SK-N-MC (cell line): ENCODE measurements around the gene SPAM1.

Experiments used
- DNase-seq: peaks from one replicate; pipeline ENCODE4 v3.0.0-alpha.2; 2011; ENCODE audit warnings: low read depth, low spot score
- H3K27ac ChIP-seq: fragments of 200-600 bp; sonication (generic); 2 replicates; pipeline ENCODE4 v1.5.1; 2016; ENCODE audit warnings: mixed run types
- H3K36me3 ChIP-seq: fragments of 200-600 bp; sonication (generic); 2 replicates; pipeline ENCODE4 v1.6.1; 2017; ENCODE audit warnings: antibody characterized with exemption, low read length, mixed read lengths; ENCODE audit not compliant: insufficient read depth
- H3K4me3 ChIP-seq: fragments of 200-600 bp; sonication (generic); 2 replicates; pipeline ENCODE4 v1.5.1; 2016
- H3K9ac ChIP-seq: fragments of 200-600 bp; sonication (generic); 2 replicates; pipeline ENCODE4 v1.8.0; 2017; ENCODE audit warnings: mixed run types, mixed read lengths; ENCODE audit not compliant: insufficient read length
- H3K9me3 ChIP-seq: fragments of 200-600 bp; sonication (generic); 2 replicates; pipeline ENCODE4 v1.6.1; 2017; ENCODE audit warnings: low read depth, mild to moderate bottlenecking, antibody characterized with exemption, low read length, moderate library complexity, mixed read lengths
- EZH2 ChIP-seq: fragments of 200-600 bp; sonication (generic); IDR thresholded peaks from one replicate; pipeline ENCODE4 v1.6.1; 2017; ENCODE audit warnings: antibody characterized with exemption
- FOXP2 ChIP-seq: optimal IDR thresholded peaks from 2 replicates; pipeline ENCODE3; 2011; ENCODE audit warnings: mild to moderate bottlenecking, moderate library complexity; ENCODE audit not compliant: insufficient read depth; ENCODE audit errors: extremely low read length, control extremely low read depth
- POLR2AphosphoS5 ChIP-seq: IDR thresholded peaks from 2 replicates; pipeline ENCODE4 v1.6.1; 2012; ENCODE audit warnings: mild to moderate bottlenecking, low read depth, low read length, borderline replicate concordance

The SPAM1 gene

DNA sequence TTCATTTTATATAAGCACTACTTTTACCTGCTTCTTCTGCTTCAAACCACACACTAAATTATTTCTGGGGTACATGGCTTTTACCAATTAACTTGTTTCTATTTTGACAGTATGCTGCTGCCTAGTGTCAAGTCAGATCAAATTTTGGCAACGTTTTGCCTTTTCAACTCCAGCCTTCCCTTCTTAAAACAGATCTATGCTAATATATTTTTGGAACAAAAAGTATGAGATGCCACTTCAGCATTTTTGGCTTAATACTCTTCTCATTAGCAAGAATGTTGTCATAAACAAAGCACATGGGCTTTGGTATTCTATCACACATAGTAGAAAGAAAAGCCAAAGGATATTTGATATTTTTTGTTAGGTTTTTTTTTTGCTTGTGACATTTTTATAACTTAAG, 47.8 kb downstream of the SPAM1 start:
- TF ChIP-seq EZH2: no peak
- no peak for TF ChIP-seq FOXP2
- no peak for TF ChIP-seq POLR2AphosphoS5
- Histone ChIP-seq H3K9ac (no peak overlapping the region), H3K36me3 (no peaks in the 10 kb centered on the region), H3K27ac (no peak overlapping the region), H3K9me3 (no peaks in the 10 kb centered on the region), H3K4me3 (no peak overlapping the region)
- no peak for DNase-seq

DNA sequence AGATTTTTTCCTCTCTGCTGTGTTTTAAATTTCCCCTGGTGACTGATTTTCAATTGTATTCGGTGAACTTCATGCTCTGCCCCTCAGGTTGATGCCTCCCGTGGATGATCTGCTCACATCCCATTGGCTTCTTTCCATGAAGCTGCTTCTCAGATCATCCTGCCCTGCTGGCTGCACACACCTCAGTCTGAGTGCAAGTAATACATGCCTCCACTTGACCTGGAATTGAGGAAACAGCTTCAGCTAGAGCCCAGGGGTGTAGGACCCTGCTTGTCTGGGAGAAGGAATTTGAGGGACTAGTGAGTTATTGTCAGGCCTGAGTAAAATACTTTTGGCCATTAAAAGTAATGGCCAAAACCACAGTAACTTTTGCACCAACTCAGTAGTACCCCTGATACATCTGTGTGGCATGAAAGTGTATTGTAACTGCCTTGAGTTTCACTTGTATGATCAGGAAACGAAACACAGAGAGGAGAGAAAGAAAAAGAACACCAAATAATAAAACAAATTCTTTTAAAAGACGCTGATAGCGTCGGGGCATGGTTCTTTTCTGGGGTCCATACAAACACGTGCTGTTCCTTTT, 49.4 kb downstream of the SPAM1 start:
- Histone ChIP-seq H3K27ac (no peak overlapping the region), H3K4me3 (no peak overlapping the region), H3K9me3 (no peaks in the 10 kb centered on the region), H3K36me3 (no peaks in the 10 kb centered on the region), H3K9ac (no peak overlapping the region)
- DNase-seq: no peak
- TF ChIP-seq EZH2: no peak
- TF ChIP-seq FOXP2: no peak
- no peak for TF ChIP-seq POLR2AphosphoS5

DNA sequence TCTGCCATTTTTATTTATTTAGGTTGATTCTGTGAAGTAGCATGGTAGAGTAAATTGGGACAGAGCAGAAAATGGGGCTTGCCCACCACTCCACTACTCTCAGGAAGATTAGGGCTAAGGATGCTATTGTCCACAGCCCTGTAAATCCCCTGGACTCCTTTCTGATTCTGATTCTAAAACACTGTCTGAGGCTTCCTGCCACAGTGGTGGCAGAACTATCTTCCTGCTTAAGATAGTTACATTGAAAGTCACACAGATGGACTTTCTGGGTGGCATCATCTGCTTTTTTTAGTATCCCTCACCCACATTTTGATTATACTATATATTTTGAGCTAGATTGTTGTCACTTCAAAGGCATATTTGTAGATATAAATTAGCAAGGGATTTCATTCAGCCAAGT, 50.0 kb downstream of the SPAM1 start:
- Histone ChIP-seq H3K9me3 (no peaks in the 10 kb centered on the region), H3K4me3 (no peak overlapping the region), H3K36me3 (no peaks in the 10 kb centered on the region), H3K9ac (no peak overlapping the region), H3K27ac (no peak overlapping the region)
- no peak for DNase-seq
- TF ChIP-seq POLR2AphosphoS5 (no peak), EZH2 (no peak), FOXP2 (no peak)

DNA sequence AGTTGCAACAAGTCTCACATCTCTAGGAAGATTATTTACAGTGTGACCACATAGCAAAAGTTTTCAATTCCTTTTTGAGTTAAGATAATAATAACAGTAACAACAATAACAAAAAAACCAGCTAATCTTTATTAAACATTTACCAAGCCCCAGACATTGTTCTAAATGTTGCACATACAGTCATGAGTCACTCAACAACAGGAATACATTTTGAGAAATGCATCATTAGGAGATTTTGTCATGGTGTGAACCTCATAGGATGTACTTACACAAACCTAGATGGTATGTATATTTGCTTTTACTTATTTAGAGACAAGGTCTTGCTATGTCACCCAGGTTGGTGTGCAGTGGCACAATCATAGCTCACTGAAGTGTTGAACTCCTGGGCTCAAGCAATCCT, 52.0 kb downstream of the SPAM1 start:
- no peak overlapping the region for H3K27ac ChIP-seq
- no peak overlapping the region for H3K9ac ChIP-seq
- DNase-seq: no peak
- no peak for TF ChIP-seq POLR2AphosphoS5
- no peak for TF ChIP-seq EZH2
- TF ChIP-seq FOXP2: no peak
- H3K9me3 ChIP-seq: no peaks in the 10 kb centered on the region
- no peak overlapping the region for H3K4me3 ChIP-seq
- H3K36me3 ChIP-seq: no peaks in the 10 kb centered on the region

DNA sequence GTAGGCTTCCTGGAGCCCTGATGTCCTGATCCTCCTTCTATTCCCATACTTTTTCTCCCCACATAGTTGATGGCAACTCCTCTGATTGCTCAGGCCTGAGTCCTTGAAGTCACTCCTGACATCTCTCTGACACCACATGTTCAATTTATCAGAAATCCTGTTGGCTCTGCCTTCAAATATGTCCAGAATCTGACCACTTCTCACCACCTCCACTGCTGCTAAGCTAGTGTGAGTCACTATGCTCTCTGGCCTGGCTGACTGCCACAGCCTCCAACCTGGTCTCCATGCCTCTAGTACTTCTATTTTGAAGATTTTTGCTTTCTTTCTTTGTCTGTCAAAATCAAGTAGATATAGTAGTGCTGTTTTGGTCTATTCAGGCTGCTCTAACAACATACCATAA, 54.8 kb downstream of the SPAM1 start:
- Histone ChIP-seq H3K9ac (no peak overlapping the region), H3K27ac (no peak overlapping the region), H3K4me3 (no peak overlapping the region), H3K36me3 (no peaks in the 10 kb centered on the region), H3K9me3 (no peaks in the 10 kb centered on the region)
- TF ChIP-seq EZH2 (no peak), FOXP2 (no peak), POLR2AphosphoS5 (no peak)
- DNase-seq: no peak

DNA sequence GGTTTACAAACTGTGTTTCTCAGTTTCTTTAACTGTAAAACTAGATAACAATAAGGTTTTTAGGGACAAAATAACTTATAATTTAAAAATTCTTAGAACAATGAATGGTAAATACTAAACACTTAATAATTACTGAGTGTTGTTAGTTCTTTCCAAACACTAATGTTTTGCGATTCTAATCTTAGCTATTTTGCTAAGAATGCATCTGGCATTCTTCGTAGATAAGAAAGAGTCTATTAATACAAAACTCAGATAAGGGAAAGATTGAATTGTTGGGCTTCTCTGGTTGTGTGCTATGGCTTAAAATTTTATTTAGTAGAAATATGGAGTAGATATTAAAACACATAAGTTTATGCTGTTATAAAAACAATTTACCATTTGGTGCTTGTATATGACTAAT, 62.4 kb downstream of the SPAM1 start:
- H3K36me3 ChIP-seq: no peaks in the 10 kb centered on the region
- no peak overlapping the region for H3K4me3 ChIP-seq
- TF ChIP-seq EZH2: no peak
- no peak for TF ChIP-seq POLR2AphosphoS5
- TF ChIP-seq FOXP2: no peak
- no peak for DNase-seq
- no peaks in the 10 kb centered on the region for H3K9me3 ChIP-seq
- no peak overlapping the region for H3K9ac ChIP-seq
- H3K27ac ChIP-seq: no peak overlapping the region

DNA sequence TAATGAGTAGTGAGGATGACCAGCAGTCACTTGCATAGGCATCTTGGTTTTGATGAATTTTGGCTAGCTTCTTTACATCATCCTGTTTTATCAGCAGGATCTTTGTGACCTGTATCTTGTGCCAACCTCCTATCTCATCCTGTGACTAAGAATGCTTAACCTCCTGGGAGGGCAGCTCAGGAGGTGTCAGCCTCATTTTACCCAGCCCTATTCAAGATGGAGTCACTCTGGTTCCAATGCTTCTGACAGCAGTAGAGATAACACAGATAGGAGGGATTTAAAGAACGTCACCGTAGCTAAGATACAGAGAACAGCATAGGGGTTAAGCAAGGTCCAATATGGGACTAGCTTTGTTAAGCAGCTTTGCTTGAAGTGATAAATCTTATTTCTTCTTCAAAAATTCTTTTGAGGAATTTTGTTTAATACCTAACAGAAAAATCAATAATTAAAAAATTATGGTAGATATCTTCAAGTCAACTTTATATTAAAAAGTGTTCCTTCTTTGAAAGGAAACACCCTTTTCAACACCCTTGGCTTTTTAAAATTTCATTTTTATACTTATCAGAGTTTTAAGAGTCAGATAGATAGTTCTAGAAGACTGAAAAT, 68.0 kb downstream of the SPAM1 start:
- Histone ChIP-seq H3K9me3 (no peaks in the 10 kb centered on the region), H3K4me3 (no peak overlapping the region), H3K36me3 (no peaks in the 10 kb centered on the region), H3K27ac (no peak overlapping the region), H3K9ac (no peak overlapping the region)
- DNase-seq: no peak
- TF ChIP-seq POLR2AphosphoS5: no peak
- no peak for TF ChIP-seq EZH2
- TF ChIP-seq FOXP2: no peak

DNA sequence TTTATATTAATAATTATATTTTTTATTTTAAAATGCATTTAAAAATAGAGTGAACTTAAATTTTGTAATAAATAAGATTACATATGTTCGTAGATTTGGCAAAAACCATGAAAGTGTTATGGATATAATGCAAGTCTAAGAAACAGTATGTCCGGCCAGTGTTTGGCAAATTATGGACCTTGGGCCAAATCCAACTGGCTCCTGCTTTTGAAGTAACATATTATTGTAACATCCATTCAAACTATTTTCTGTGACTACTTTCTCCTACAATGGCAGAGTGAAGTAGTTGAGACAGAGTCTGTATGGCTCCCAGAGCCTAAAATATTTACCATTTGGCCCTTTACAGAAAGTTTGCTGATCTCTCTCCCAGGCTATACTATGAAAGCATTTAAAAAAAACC, 69.0 kb downstream of the SPAM1 start:
- no peak overlapping the region for H3K4me3 ChIP-seq
- TF ChIP-seq EZH2: no peak
- no peak for TF ChIP-seq FOXP2
- no peak for TF ChIP-seq POLR2AphosphoS5
- H3K9ac ChIP-seq: no peak overlapping the region
- H3K27ac ChIP-seq: no peak overlapping the region
- no peak for DNase-seq
- H3K36me3 ChIP-seq: no peaks in the 10 kb centered on the region
- no peaks in the 10 kb centered on the region for H3K9me3 ChIP-seq

DNA sequence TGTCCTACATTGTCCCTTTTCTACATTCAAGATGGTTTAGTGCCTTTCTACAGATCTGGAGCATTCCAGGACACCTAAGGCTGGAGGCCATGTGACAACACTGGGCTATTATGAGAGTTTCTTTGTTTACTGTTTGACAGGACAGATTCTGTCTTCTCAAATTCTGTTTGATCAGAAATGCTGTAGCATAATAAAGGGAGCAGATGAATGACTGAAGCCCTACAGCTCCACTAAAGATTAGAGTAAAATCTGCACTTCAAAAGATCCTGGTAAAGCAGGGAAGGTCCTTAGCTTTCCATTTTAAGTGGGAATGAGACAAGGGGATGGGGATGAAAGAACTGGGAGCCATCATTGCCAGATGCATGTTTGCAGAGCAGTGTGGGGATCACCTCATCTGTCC, 69.4 kb downstream of the SPAM1 start:
- DNase-seq: no peak
- H3K9ac ChIP-seq: no peak overlapping the region
- H3K4me3 ChIP-seq: no peak overlapping the region
- no peaks in the 10 kb centered on the region for H3K36me3 ChIP-seq
- TF ChIP-seq FOXP2 (no peak), POLR2AphosphoS5 (no peak), EZH2 (no peak)
- H3K27ac ChIP-seq: no peak overlapping the region
- no peaks in the 10 kb centered on the region for H3K9me3 ChIP-seq
